ENCODE measurements around the gene STK39. TPM values are rescaled to one million over a fixed set of nuclear protein-coding genes. Genes with fewer than 3 reads are reported as not detected.
A peak's percentile ranks its signal among the peaks of the same experiment; 100 is the strongest.

Gene STK39
- total RNA-seq, 1 experiment from 2014 or later, result 15.9 TPM

GRCh38 chr2:168167511-168168263 is 79.7 kb downstream of the STK39 start:
- Histone ChIP-seq H3K4me1 (ENCODE audit: insufficient read depth, low read length, poor library complexity, severe bottlenecking) (peaks cover 19% of the 10 kb centered on the region), H3K27ac (ENCODE audit: low read depth, low read length, poor library complexity, severe bottlenecking) (no peak overlapping the region), H3K36me3 (ENCODE audit: insufficient read depth, low read length, poor library complexity, severe bottlenecking) (no peaks in the 10 kb centered on the region), H3K4me3 (ENCODE audit: low read depth, low read length, poor library complexity, severe bottlenecking) (no peak overlapping the region), H3K27me3 (replicated peaks; ENCODE audit: insufficient read depth, low read depth, low read length, poor library complexity) (no peaks in the 10 kb centered on the region), H3K9me3 (ENCODE audit: low read depth, low read length, poor library complexity, severe bottlenecking) (no peaks in the 10 kb centered on the region)
- TF ChIP-seq EZH2 (IDR thresholded peaks at IDR 0.05; ENCODE audit: borderline replicate concordance, low read depth, low read length, poor library complexity, severe bottlenecking), result no peak
- no peak for TF ChIP-seq CTCF (conservative IDR thresholded peaks at IDR 0.05; ENCODE audit: low read depth, low read length)
- CTCF ChIA-PET, result no interaction called here
- intact Hi-C loops (cut with micrococcal nuclease; ENCODE audit: unreplicated experiment), result no loop called here
- no TSS peak for BruUV-seq (replicated peaks)
- no peak for DNase-seq (ENCODE audit: low spot score)
- POLR2A ChIA-PET (ENCODE audit: low non-redundant PET), result no interaction called here

GRCh38 chr2:168166902-168167510 is 80.4 kb downstream of the STK39 start:
- Histone ChIP-seq H3K4me3 (ENCODE audit: low read depth, low read length, poor library complexity, severe bottlenecking) (no peak overlapping the region), H3K9me3 (ENCODE audit: low read depth, low read length, poor library complexity, severe bottlenecking) (no peaks in the 10 kb centered on the region), H3K36me3 (ENCODE audit: insufficient read depth, low read length, poor library complexity, severe bottlenecking) (no peaks in the 10 kb centered on the region), H3K27me3 (replicated peaks; ENCODE audit: insufficient read depth, low read depth, low read length, poor library complexity) (no peaks in the 10 kb centered on the region), H3K4me1 (ENCODE audit: insufficient read depth, low read length, poor library complexity, severe bottlenecking) (peaks cover 19% of the 10 kb centered on the region), H3K27ac (ENCODE audit: low read depth, low read length, poor library complexity, severe bottlenecking) (no peak overlapping the region)
- ChIA-PET POLR2A (ENCODE audit: low non-redundant PET) (no interaction called here), CTCF (no interaction called here)
- no peak for DNase-seq (ENCODE audit: low spot score)
- TF ChIP-seq EZH2 (IDR thresholded peaks at IDR 0.05; ENCODE audit: borderline replicate concordance, low read depth, low read length, poor library complexity, severe bottlenecking) (no peak), CTCF (conservative IDR thresholded peaks at IDR 0.05; ENCODE audit: low read depth, low read length) (no peak)
- BruUV-seq (replicated peaks), result no TSS peak
- intact Hi-C loops (cut with micrococcal nuclease; ENCODE audit: unreplicated experiment), result no loop called here

GRCh38 chr2:168165985-168166901 is 81.2 kb downstream of the STK39 start:
- ChIA-PET CTCF (no interaction called here), POLR2A (ENCODE audit: low non-redundant PET) (no interaction called here)
- H3K27me3 ChIP-seq (replicated peaks; ENCODE audit: insufficient read depth, low read depth, low read length, poor library complexity), result no peaks in the 10 kb centered on the region
- H3K27ac ChIP-seq (ENCODE audit: low read depth, low read length, poor library complexity, severe bottlenecking), result peak overlapping the region; percentile 33
- H3K36me3 ChIP-seq (ENCODE audit: insufficient read depth, low read length, poor library complexity, severe bottlenecking), result no peaks in the 10 kb centered on the region
- TF ChIP-seq CTCF (conservative IDR thresholded peaks at IDR 0.05; ENCODE audit: low read depth, low read length) (no peak), EZH2 (IDR thresholded peaks at IDR 0.05; ENCODE audit: borderline replicate concordance, low read depth, low read length, poor library complexity, severe bottlenecking) (no peak)
- peaks cover 19% of the 10 kb centered on the region for H3K4me1 ChIP-seq (ENCODE audit: insufficient read depth, low read length, poor library complexity, severe bottlenecking)
- no peaks in the 10 kb centered on the region for H3K9me3 ChIP-seq (ENCODE audit: low read depth, low read length, poor library complexity, severe bottlenecking)
- intact Hi-C loops (cut with micrococcal nuclease; ENCODE audit: unreplicated experiment), result no loop called here
- no peak overlapping the region for H3K4me3 ChIP-seq (ENCODE audit: low read depth, low read length, poor library complexity, severe bottlenecking)
- DNase-seq (ENCODE audit: low spot score), result no peak
- BruUV-seq (replicated peaks), result no TSS peak

Measured in A673 (cell line).